Mesenchymal stem cell (in vitro differentiated cells and primary cell): ENCODE data around the gene OXLD1.
A peak's percentile ranks its signal among the peaks of the same experiment; 100 is the strongest.
"Not testable (repeated sequence)": the region's sequence is repeated elsewhere in the genome, so short reads cannot be mapped to it uniquely, and the experiment has no call there.

Experiments used
- DNase-seq: peaks from one replicate; pipeline ENCODE4 v3.0.0-alpha.2; 2013
- H2AFZ ChIP-seq: one replicate; pipeline ENCODE4 v1.6.1; 2013; ENCODE audit warnings: low read depth, mild to moderate bottlenecking, control low read depth, inconsistent platforms, low read length, moderate library complexity
- H2AK5ac ChIP-seq: 2 replicates; pipeline ENCODE4 v1.6.1; 2013; ENCODE audit warnings: low read length, moderate library complexity, mild to moderate bottlenecking, inconsistent platforms; ENCODE audit not compliant: severe bottlenecking
- H2BK120ac ChIP-seq: one replicate; pipeline ENCODE4 v1.6.1; 2013; ENCODE audit warnings: low read depth, mild to moderate bottlenecking, inconsistent platforms, low read length, moderate library complexity
- H2BK12ac ChIP-seq, 2 experiments: one replicate each; pipeline ENCODE4 v1.6.1; 2013; ENCODE audit warnings: inconsistent platforms in 2 of 2, low read length in 2 of 2, mild to moderate bottlenecking in 2 of 2, moderate library complexity in 2 of 2, control low read depth in 1 of 2
- H2BK15ac ChIP-seq: one replicate; pipeline ENCODE4 v1.6.1; 2013; ENCODE audit warnings: mild to moderate bottlenecking, low read depth, inconsistent platforms; ENCODE audit not compliant: poor library complexity, severe bottlenecking
- H2BK5ac ChIP-seq: 2 replicates; pipeline ENCODE4 v1.6.1; 2013; ENCODE audit warnings: low read depth, mild to moderate bottlenecking, low read length, control low read depth, inconsistent platforms; ENCODE audit not compliant: poor library complexity, severe bottlenecking
- H3K14ac ChIP-seq, 2 experiments: one replicate each; pipeline ENCODE4 v1.6.1; 2013; ENCODE audit warnings: inconsistent platforms in 2 of 2, low read length in 2 of 2, control low read depth in 1 of 2, mild to moderate bottlenecking in 1 of 2, moderate library complexity in 1 of 2
- H3K18ac ChIP-seq, 2 experiments: one replicate each; pipeline ENCODE4 v1.6.1; 2013; ENCODE audit warnings: inconsistent platforms in 2 of 2, low read length in 2 of 2, control low read depth in 1 of 2, low read depth in 1 of 2, mild to moderate bottlenecking in 1 of 2
- H3K23ac ChIP-seq, 2 experiments: one replicate each; pipeline ENCODE4 v1.6.1; 2013; ENCODE audit warnings: inconsistent platforms in 2 of 2, low read length in 2 of 2, mild to moderate bottlenecking in 2 of 2, moderate library complexity in 2 of 2, control low read depth in 1 of 2
- H3K27ac ChIP-seq: 2 replicates; pipeline ENCODE4 v1.5.1; 2013; ENCODE audit warnings: mild to moderate bottlenecking, moderate library complexity, low read length, control low read depth, inconsistent platforms; ENCODE audit not compliant: poor library complexity, severe bottlenecking
- H3K27me3 ChIP-seq, 2 experiments: 2 replicates each; pipeline versions ENCODE4 v1.6.1 to v1.7.0; 2013; ENCODE audit warnings: low read length in 2 of 2, mild to moderate bottlenecking in 2 of 2, moderate library complexity in 2 of 2, control low read depth in 1 of 2, inconsistent platforms in 1 of 2; ENCODE audit not compliant: control insufficient read depth in 1 of 2, insufficient read depth in 1 of 2
- H3K36me3 ChIP-seq, 2 experiments: 2 replicates each; pipeline versions ENCODE4 v1.6.1 to v1.7.0; 2013; ENCODE audit warnings: low read length in 2 of 2, control low read depth in 1 of 2, inconsistent platforms in 1 of 2, low read depth in 1 of 2, mild to moderate bottlenecking in 1 of 2; ENCODE audit not compliant: insufficient read depth in 2 of 2, control insufficient read depth in 1 of 2
- H3K4ac ChIP-seq, 2 experiments: one replicate each; pipeline ENCODE4 v1.6.1; 2013; ENCODE audit warnings: inconsistent platforms in 2 of 2, low read length in 2 of 2, mild to moderate bottlenecking in 2 of 2, moderate library complexity in 2 of 2, control low read depth in 1 of 2, low read depth in 1 of 2
- H3K4me1 ChIP-seq: 2 replicates; pipeline ENCODE4 v1.6.1; 2013; ENCODE audit warnings: low read depth, low read length, control low read depth; ENCODE audit not compliant: control insufficient read depth, insufficient read depth
- H3K4me2 ChIP-seq: 2 replicates; pipeline ENCODE4 v1.6.1; 2013; ENCODE audit warnings: low read length, mild to moderate bottlenecking, inconsistent platforms; ENCODE audit not compliant: poor library complexity, severe bottlenecking
- H3K4me3 ChIP-seq, 2 experiments: 2 replicates each; pipeline versions ENCODE4 v1.5.1 to v1.7.0; 2013; ENCODE audit warnings: low read length in 2 of 2, mild to moderate bottlenecking in 2 of 2, control low read depth in 1 of 2, low read depth in 1 of 2; ENCODE audit not compliant: insufficient read depth in 1 of 2
- H3K79me1 ChIP-seq: replicated peaks from 2 replicates; pipeline ENCODE4 v1.6.1; 2013; ENCODE audit warnings: mild to moderate bottlenecking, control low read depth, low read length, inconsistent platforms; ENCODE audit not compliant: poor library complexity, severe bottlenecking
- H3K9ac ChIP-seq: 2 replicates; pipeline ENCODE4 v1.7.0; 2013; ENCODE audit warnings: mild to moderate bottlenecking, low read length, moderate library complexity
- H3K9me3 ChIP-seq: 2 replicates; pipeline ENCODE4 v1.7.0; 2013; ENCODE audit warnings: mild to moderate bottlenecking, low read length; ENCODE audit not compliant: control insufficient read depth
- H4K8ac ChIP-seq: one replicate; pipeline ENCODE4 v1.6.1; 2013; ENCODE audit warnings: inconsistent platforms, mild to moderate bottlenecking, low read length, moderate library complexity
- H4K91ac ChIP-seq: one replicate; pipeline ENCODE4 v1.6.1; 2013; ENCODE audit warnings: mild to moderate bottlenecking, low read length, inconsistent platforms
- WGBS: methylation state at CpG from one replicate; pipeline ENCODE4 v1.1.7; 2013; ENCODE audit warnings: mixed read lengths; 5-methylcytosine and 5-hydroxymethylcytosine counted together

Gene OXLD1

DNA sequence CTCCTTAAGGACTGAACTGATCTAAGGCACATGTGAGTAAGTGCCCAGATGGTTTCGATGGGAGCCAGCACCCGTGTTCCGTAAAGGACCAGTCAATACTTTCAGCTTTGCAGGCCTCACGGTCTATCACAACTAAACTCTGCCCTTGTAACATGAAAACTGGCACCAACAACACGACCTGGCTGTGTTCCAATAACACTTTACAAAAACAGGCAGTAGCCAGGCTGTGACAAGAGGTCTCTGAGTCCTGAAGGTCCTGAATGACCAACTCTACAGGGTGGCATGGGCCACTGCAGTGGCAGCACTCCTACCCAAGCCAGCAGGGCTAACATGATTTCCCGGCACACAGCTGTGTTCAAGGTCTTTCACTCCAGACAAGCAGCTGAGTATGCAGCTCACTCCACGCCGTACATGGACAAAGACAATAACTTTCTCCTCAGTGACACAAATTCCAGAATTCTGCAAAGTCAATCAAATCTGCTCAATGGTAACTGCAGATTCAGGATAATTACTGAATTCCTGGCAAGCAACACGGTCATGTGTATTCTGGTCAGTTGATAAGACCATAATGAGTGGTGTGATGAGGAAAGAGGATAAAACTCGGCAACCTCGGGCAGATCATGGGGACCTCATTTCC lies 44.8 kb downstream of the OXLD1 start:
- Histone ChIP-seq H2BK5ac (no peak overlapping the region), H2BK15ac (no peak overlapping the region), H3K79me1 (peaks cover 17% of the 10 kb centered on the region), H4K8ac (no peak overlapping the region), H2AK5ac (no peak overlapping the region), H3K27ac (no peak overlapping the region), H3K9ac (no peak overlapping the region), H4K91ac (no peak overlapping the region), H2AFZ (no peak overlapping the region), H3K27me3 (no peaks in the 10 kb centered on the region), H3K4me3 (no peak overlapping the region), H3K4me1 (no peaks in the 10 kb centered on the region), H2BK12ac (no peak overlapping the region), H2BK120ac (no peak overlapping the region), H3K9me3 (no peaks in the 10 kb centered on the region), H3K36me3 (peaks cover 74 to 82% of the 10 kb centered on the region in 2 experiments), H3K18ac (no peak overlapping the region), H3K14ac (no peak overlapping the region), H3K23ac (no peak overlapping the region), H3K4ac (no peak overlapping the region), H3K4me2 (no peak overlapping the region)
- 97% methylated on average over 9 of the region's 11 CpGs for WGBS
- no peak for DNase-seq

DNA sequence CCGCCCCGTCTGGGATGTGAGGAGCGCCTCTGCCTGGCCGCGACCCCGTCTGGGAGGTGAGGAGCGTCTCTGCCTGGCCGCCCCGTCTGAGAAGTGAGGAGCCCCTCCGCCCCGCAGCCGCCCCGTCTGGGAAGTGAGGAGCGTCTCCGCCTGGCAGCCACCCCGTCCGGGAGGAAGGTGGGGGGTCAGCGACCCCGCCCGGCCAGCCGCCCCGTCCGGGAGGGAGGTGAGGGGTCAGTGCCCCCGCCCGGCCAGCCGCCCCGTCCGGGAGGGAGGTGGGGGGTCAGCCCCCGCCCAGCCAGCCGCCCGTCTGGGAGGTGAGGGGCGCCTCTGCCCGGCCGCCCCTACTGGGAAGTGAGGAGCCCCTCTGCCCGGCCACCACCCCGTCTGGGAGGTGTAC lies 48.1 kb downstream of the OXLD1 start:
- not testable (repeated sequence) for H2BK12ac ChIP-seq, H2BK120ac ChIP-seq, H2BK15ac ChIP-seq, H3K4me2 ChIP-seq, H2AK5ac ChIP-seq, H3K4ac ChIP-seq, H4K91ac ChIP-seq, H4K8ac ChIP-seq, H3K27me3 ChIP-seq, H3K27ac ChIP-seq, H3K14ac ChIP-seq, H2AFZ ChIP-seq, H3K23ac ChIP-seq, H3K9me3 ChIP-seq, H2BK5ac ChIP-seq, H3K4me1 ChIP-seq, H3K9ac ChIP-seq, DNase-seq, H3K4me3 ChIP-seq, H3K18ac ChIP-seq
- H3K79me1 ChIP-seq = peaks cover 17% of the 10 kb centered on the region
- WGBS = 98% methylated on average over 13 of the region's 36 CpGs
- peaks cover 65 to 77% of the 10 kb centered on the region in 2 experiments for H3K36me3 ChIP-seq

DNA sequence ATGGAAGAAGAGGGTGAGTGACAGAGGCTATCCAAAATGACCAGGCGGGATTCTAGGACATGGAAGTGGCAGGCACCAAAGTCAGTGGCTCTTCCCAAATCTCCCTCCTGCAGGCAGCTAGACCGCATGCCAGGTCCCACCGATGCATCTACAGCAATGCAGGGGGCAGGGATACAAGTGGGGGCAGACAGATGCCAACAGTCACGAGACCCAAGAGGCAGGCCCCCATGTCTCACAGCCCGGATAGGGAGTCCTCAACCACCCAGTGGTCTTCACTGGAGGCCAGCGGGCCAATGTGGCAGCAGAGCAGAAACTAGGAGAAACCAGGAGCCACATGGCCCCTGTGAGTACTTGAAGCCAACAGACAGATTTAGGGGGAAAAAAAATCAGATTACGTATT lies 49.5 kb downstream of the OXLD1 start:
- Histone ChIP-seq H3K23ac (no peak overlapping the region), H2BK5ac (no peak overlapping the region), H3K4me2 (no peak overlapping the region), H2BK120ac (no peak overlapping the region), H3K4me3 (no peak overlapping the region), H3K4ac (no peak overlapping the region), H3K79me1 (peaks cover 20% of the 10 kb centered on the region), H4K8ac (no peak overlapping the region), H3K9me3 (no peaks in the 10 kb centered on the region), H4K91ac (peak overlapping the region; percentile 25), H3K9ac (no peak overlapping the region), H2AFZ (no peak overlapping the region), H2AK5ac (no peak overlapping the region), H2BK12ac (no peak overlapping the region), H3K36me3 (peaks cover 65 to 77% of the 10 kb centered on the region in 2 experiments), H2BK15ac (no peak overlapping the region), H3K27me3 (no peaks in the 10 kb centered on the region), H3K27ac (no peak overlapping the region), H3K4me1 (no peaks in the 10 kb centered on the region), H3K18ac (no peak overlapping the region), H3K14ac (no peak overlapping the region)
- no peak for DNase-seq
- 98% methylated on average over 7 of the region's 7 CpGs for whole genome bisulfite sequencing

DNA sequence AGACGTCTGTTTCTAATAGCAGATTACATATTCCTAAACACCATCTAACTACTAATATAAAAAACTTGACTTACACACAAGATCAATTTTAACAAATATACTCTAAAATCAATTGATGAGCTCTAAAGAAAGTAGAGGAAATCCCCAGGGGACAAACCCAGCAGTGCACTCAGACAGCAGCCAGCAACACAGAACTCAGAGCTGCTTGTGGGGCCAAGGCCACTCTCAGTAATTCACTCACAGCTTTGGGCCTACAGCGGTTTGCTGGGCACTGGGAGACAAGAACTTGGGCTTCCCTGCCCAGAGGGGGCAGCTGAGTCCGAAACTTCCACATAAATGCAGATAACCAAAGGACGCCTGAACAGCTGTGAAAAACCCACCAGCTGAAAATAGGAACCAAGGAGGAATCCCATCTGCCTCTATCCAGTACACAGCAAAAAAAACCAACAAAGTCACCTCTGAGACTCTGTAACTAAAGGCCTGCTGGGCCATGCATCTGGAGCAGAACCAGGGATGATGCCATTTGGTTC lies 50.9 kb downstream of the OXLD1 start:
- Histone ChIP-seq H3K23ac (no peak overlapping the region), H3K36me3 (peaks cover 56 to 71% of the 10 kb centered on the region in 2 experiments), H2BK5ac (no peak overlapping the region), H3K4me1 (no peaks in the 10 kb centered on the region), H3K14ac (no peak overlapping the region), H4K91ac (no peak overlapping the region), H2BK120ac (no peak overlapping the region), H2AFZ (no peak overlapping the region), H3K18ac (no peak overlapping the region), H3K9ac (no peak overlapping the region), H3K9me3 (no peaks in the 10 kb centered on the region), H3K4me3 (no peak overlapping the region), H3K4me2 (no peak overlapping the region), H3K27ac (no peak overlapping the region), H2BK12ac (no peak overlapping the region), H4K8ac (no peak overlapping the region), H2BK15ac (peak overlapping the region; percentile 63), H3K27me3 (no peaks in the 10 kb centered on the region), H3K79me1 (peaks cover 14% of the 10 kb centered on the region), H2AK5ac (no peak overlapping the region), H3K4ac (no peak overlapping the region)
- 95% methylated on average over 4 of the region's 4 CpGs for WGBS
- DNase-seq = no peak
